A549 (cell line): ENCODE measurements around the gene ACSL3.

Experiments
- CEBPB ChIP-seq, 2 experiments: fragments of >200 bp in 1 of 2; sonication (Bioruptor Twin) in 1 of 2; formaldehyde crosslinking in 1 of 2; IDR thresholded peaks; 2 replicates each; pipeline ENCODE4 v1.6.1; 2012 to 2016
- MAFK ChIP-seq: fragments of 450-650 bp; IDR thresholded peaks from 2 replicates; pipeline ENCODE4 v1.6.1; 2014; ENCODE audit not compliant: partially characterized antibody
- POLR2A ChIP-seq: IDR thresholded peaks from 2 replicates; pipeline ENCODE4 v1.6.1; 2012; ENCODE audit warnings: mild to moderate bottlenecking, low read length
- RAD21 ChIP-seq, 2 experiments: fragments of >200 bp in 1 of 2; sonication (Bioruptor Twin) in 1 of 2; formaldehyde crosslinking in 1 of 2; IDR thresholded peaks in 1 of 2; conservative IDR thresholded peaks in 1 of 2; 2 replicates in 1 of 2; 3 replicates in 1 of 2; pipeline ENCODE4 v1.6.1; 2012 to 2018; ENCODE audit warnings: inconsistent platforms in 1 of 2
- SMC3 ChIP-seq: fragments of >200 bp; sonication (Bioruptor Twin); formaldehyde crosslinking; IDR thresholded peaks from 3 replicates; pipeline ENCODE4 v1.6.1; 2018; ENCODE audit warnings: inconsistent platforms
- TF ChIP-seq, protein P1 (sequence below): fragments of >200 bp; sonication (Bioruptor Twin); formaldehyde crosslinking; IDR thresholded peaks from 3 replicates; pipeline ENCODE4 v1.5.1; 2016
- TF ChIP-seq, protein P2 (sequence below): fragments of >200 bp; sonication (Bioruptor Twin); formaldehyde crosslinking; IDR thresholded peaks from 2 replicates; pipeline ENCODE4 v1.6.1; 2016

DNA sequence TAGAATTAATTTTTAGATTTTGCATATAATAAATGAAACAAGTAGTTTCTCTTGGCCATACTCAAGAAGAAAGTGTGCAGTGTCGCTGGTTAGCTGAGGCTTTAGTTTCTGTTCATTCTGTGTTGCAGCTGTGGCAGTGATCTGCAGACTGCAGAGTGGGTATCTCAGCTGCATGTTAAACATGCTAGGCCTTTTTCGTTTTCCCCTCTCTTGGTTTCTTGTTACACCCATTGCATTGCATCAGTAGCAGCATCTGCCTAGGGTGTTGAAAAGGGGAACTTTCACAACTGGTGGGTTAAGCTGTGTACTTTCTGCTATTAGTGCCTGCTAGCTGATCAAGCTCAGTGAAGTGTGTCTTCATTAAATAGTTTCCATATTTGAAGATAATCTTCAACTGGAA, 51.3 kb downstream of the ACSL3 start:
- TF ChIP-seq POLR2A (no peak), MAFK (no peak), SMC3 (no peak), CEBPB (IDR thresholded peaks at IDR 0.05) (no peak), RAD21 (conservative IDR thresholded peaks at IDR 0.05 in 1 of 2, IDR thresholded peaks at IDR 0.05 in 1 of 2) (no peak)
- TF ChIP-seq, protein P1, sequence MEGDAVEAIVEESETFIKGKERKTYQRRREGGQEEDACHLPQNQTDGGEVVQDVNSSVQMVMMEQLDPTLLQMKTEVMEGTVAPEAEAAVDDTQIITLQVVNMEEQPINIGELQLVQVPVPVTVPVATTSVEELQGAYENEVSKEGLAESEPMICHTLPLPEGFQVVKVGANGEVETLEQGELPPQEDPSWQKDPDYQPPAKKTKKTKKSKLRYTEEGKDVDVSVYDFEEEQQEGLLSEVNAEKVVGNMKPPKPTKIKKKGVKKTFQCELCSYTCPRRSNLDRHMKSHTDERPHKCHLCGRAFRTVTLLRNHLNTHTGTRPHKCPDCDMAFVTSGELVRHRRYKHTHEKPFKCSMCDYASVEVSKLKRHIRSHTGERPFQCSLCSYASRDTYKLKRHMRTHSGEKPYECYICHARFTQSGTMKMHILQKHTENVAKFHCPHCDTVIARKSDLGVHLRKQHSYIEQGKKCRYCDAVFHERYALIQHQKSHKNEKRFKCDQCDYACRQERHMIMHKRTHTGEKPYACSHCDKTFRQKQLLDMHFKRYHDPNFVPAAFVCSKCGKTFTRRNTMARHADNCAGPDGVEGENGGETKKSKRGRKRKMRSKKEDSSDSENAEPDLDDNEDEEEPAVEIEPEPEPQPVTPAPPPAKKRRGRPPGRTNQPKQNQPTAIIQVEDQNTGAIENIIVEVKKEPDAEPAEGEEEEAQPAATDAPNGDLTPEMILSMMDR: no peak
- TF ChIP-seq, protein P2, sequence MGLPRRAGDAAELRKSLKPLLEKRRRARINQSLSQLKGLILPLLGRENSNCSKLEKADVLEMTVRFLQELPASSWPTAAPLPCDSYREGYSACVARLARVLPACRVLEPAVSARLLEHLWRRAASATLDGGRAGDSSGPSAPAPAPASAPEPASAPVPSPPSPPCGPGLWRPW: no peak
